Measurements from ENCODE around the gene TCAF1.

TCAF1 gene

GRCh38 chr7:143901668-143902331, at the start of gene TCAF1:
Gene TCAF1 (minus strand): TSS chr7:143902176. CDS start chr7:143876608, 25,568 bp downstream.
- DNase-seq (ENCODE audit: low read depth) = peak; percentile 86

GRCh38 chr7:143948733-143949132, 46.8 kb upstream of the TCAF1 start:
- no peak for DNase-seq (ENCODE audit: low read depth)

- no peak for DNase-seq (ENCODE audit: low read depth)
Measured at GRCh38 chr7:143947111-143947510, 45.1 kb upstream of the TCAF1 start.

- DNase-seq (ENCODE audit: low read depth) = no peak
Measured at GRCh38 chr7:143945423-143945822, 43.4 kb upstream of the TCAF1 start.

GRCh38 chr7:143938379-143939243, 36.6 kb upstream of the TCAF1 start:
- no peak for DNase-seq (ENCODE audit: low read depth)

- no peak for DNase-seq (ENCODE audit: low read depth)
Measured at GRCh38 chr7:143936087-143937009, 34.4 kb upstream of the TCAF1 start.

GRCh38 chr7:143934526-143935325, 32.8 kb upstream of the TCAF1 start, which contains the start of gene OR2F2:
Gene OR2F2 (plus strand): TSS chr7:143935233. CDS start chr7:143935233, 0 bp downstream.
- no peak for DNase-seq (ENCODE audit: low read depth)

- DNase-seq (ENCODE audit: low read depth) = no peak
Measured at GRCh38 chr7:143931739-143932138, 29.8 kb upstream of the TCAF1 start.

GRCh38 chr7:143929224-143929920, 27.4 kb upstream of the TCAF1 start:
- DNase-seq (ENCODE audit: low read depth) = no peak

GRCh38 chr7:143924851-143925250, 22.9 kb upstream of the TCAF1 start:
- no peak for DNase-seq (ENCODE audit: low read depth)

GRCh38 chr7:143914938-143915652, 13.1 kb upstream of the TCAF1 start:
- DNase-seq (ENCODE audit: low read depth) = no peak

GRCh38 chr7:143913945-143914615, 12.1 kb upstream of the TCAF1 start:
- no peak for DNase-seq (ENCODE audit: low read depth)

GRCh38 chr7:143910473-143911248, 8.7 kb upstream of the TCAF1 start:
- no peak for DNase-seq (ENCODE audit: low read depth)

GRCh38 chr7:143909863-143910262, 7.9 kb upstream of the TCAF1 start:
- DNase-seq (ENCODE audit: low read depth) = no peak

- no peak for DNase-seq (ENCODE audit: low read depth)
Measured at GRCh38 chr7:143908120-143908519, 6.1 kb upstream of the TCAF1 start.

GRCh38 chr7:143906895-143907294, 4.9 kb upstream of the TCAF1 start:
- DNase-seq (ENCODE audit: low read depth) = no peak

- no peak for DNase-seq (ENCODE audit: low read depth)
Measured at GRCh38 chr7:143906151-143906550, 4.2 kb upstream of the TCAF1 start.

GRCh38 chr7:143905509-143905908, 3.5 kb upstream of the TCAF1 start:
- no peak for DNase-seq (ENCODE audit: low read depth)

Data from activated T-cell treated with anti-CD3 and anti-CD28 coated beads for 1 hour (primary cell).